Activated naive CD4-positive, alpha-beta T cell (primary cell): Measurements from ENCODE around the gene AMER2.

ENCODE experiments used
- DNase-seq, 4 experiments: peaks; one replicate each; lab custom pipeline; 2025; lab: John Stamatoyannopoulos, UW

AMER2 gene

GRCh38 chr13:25151626-25152195, 20.4 kb downstream of the AMER2 start:
- DNase-seq: no peak

- no peak for DNase-seq
Measured at GRCh38 chr13:25149711-25150110, 22.4 kb downstream of the AMER2 start.

- DNase-seq: no peak
Measured at GRCh38 chr13:25148402-25148771, 23.7 kb downstream of the AMER2 start.

GRCh38 chr13:25147638-25148401, 24.3 kb downstream of the AMER2 start:
- DNase-seq: no peak

- no peak for DNase-seq
Measured at GRCh38 chr13:25143706-25144105, 28.4 kb downstream of the AMER2 start.

- no peak for DNase-seq
Measured at GRCh38 chr13:25141042-25141441, 31.0 kb downstream of the AMER2 start.

GRCh38 chr13:25137788-25138115, 34.3 kb downstream of the AMER2 start:
- no peak for DNase-seq

- no peak for DNase-seq
Measured at GRCh38 chr13:25136880-25137787, 35.0 kb downstream of the AMER2 start.

- no peak for DNase-seq
Measured at GRCh38 chr13:25135896-25136295, 36.2 kb downstream of the AMER2 start.

GRCh38 chr13:25132751-25133390, 39.2 kb downstream of the AMER2 start:
- no peak for DNase-seq

GRCh38 chr13:25131881-25132420, 40.1 kb downstream of the AMER2 start:
- DNase-seq: no peak

GRCh38 chr13:25130944-25131343, 41.1 kb downstream of the AMER2 start:
- DNase-seq: no peak

GRCh38 chr13:25118378-25118905, 53.6 kb downstream of the AMER2 start:
- DNase-seq: no peak

GRCh38 chr13:25117312-25117711, 54.8 kb downstream of the AMER2 start:
- no peak for DNase-seq

GRCh38 chr13:25116044-25116443, 56.0 kb downstream of the AMER2 start:
- DNase-seq: no peak

- peak in 2 of 4 experiments; percentile 0 to 19 for DNase-seq
Measured at GRCh38 chr13:25114220-25114619, 57.9 kb downstream of the AMER2 start.

- no peak for DNase-seq
Measured at GRCh38 chr13:25112695-25113255, 59.3 kb downstream of the AMER2 start.
